KG1 (cell line): Measurements from ENCODE around the gene BNIP5.

Experiments
- DNase-seq: peaks from one replicate; lab custom pipeline; 2025; lab: John Stamatoyannopoulos, UW

The BNIP5 gene

DNA sequence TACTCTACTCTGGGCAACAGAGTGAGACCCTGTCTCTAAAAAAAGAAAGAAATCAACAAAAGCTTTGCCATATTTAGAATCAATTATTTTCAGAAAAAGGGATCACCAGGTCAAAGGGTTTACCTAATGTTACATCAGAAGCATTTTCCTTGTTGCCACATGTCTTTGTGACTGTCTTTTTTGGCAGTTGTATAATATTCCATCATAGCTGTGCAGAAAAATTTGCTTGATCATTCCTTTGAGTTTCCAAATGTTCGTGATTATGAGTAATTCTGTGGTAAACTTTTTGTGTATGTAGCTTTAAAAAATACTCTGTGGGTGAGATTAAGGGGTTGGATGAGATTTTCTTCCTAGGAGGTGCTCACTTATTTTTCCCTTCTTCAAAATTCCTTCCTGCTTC lies 40.4 kb downstream of the BNIP5 start:
- DNase-seq: no peak

DNA sequence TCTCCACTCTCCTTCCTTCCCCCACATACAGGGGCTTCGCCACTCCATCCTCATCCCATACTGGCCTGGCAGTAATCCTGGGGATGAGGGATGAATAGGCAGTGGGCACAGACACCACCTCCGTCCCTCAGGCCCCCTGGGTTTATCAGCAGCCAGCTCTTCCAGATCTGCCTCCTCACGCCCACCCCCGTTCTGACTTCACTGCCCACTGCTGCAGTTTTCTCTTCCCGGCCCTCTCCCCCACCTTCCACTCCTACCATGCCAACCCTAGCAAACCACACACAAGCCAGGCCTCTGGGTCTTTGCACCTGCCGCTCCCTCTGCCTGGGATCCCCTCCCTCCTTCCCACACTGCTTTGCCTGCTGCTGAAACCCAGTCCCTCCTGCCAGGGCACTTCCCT lies 44.5 kb downstream of the BNIP5 start:
- DNase-seq: no peak

DNA sequence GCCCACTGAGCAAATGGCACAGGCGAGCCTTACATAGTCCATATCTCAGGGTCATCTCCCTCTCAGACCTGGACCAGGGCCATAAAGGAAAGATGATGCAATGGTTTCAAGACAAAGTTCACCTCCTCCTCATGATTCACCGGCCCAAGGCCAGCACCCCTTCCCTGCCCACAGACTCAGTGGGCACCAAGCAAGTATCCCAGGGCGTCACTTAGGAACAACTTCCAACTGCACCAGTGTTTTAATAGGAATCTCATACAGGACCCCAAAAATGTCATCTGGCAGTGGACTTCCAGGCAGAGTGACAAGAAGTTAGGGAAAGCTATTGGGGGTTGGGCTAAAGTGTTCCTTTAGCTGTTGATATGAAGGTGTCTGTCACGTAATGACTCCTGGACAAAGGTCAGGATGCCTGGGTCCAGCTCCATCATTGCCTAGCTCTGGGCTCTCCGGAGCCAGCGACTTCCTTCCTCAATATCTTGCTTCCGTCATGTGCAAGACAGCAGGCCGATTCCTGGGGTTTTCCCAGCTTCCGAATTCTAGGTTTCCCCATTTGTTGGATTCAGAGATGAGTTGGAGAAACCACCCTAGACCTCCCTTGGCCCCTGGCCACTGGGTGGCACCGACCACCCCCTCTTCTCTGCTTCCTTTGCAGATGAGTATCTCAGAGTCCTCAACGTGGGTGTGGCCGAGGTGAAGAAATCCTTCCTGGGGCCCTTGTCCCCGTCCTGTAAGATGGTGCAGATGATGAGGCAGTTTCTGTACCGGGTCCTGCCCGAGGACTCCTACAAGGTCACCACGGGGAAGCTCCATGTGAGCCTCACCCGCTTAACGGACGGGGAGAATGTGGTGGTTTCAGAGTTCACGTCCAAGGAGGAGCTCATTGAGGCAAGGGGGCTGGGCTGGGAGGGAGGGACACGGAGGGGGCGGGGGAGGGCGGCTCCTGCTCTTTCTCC lies 45.7 kb downstream of the BNIP5 start:
- DNase-seq: no peak

DNA sequence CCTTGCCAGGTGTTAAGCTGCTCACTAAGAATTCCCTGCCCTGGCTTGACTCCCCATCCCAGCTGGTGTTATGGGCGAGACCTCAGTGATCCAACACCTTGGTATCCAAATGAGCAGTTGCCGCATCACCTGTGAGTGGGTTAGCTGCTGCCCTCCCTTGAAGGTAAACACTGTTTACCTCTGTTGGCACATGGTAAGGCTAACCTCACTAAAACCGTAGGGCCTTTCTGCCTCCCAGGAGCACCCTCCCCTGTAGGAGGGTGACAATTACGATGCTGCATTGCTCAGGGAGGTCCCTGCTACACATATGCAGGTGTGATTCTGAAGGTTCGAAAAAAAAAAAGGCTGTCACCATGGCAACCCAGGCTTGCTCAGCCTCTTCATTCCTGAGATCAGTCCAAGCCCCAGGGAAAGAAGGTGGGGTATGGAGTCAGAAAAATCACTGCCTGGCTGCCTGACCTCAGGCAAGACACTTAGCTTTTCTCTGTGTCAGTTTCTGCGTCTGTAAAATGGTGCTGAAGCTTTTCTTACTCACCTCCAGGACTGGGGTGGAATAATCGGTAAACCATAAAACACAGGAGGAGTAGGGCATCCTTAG lies 47.3 kb downstream of the BNIP5 start:
- no peak for DNase-seq

DNA sequence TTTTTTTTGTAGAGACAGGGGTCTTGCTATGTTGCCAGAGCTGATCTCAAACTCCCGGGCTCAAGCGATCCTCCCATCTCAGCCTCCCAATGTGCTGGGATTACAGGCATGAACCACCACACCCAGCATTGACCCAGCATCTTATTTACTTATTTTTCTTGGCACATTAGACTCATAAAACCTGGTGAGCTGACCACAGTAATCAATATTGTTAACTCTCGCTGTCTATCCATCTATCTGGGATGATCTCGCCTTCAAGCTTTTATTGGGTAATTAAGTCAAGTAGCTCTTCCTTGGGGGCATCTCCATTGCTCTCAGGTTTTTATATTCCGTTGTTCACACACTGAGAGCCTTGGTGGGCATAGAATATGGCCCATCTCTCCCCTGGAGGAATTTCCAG lies 49.8 kb downstream of the BNIP5 start:
- DNase-seq: no peak

DNA sequence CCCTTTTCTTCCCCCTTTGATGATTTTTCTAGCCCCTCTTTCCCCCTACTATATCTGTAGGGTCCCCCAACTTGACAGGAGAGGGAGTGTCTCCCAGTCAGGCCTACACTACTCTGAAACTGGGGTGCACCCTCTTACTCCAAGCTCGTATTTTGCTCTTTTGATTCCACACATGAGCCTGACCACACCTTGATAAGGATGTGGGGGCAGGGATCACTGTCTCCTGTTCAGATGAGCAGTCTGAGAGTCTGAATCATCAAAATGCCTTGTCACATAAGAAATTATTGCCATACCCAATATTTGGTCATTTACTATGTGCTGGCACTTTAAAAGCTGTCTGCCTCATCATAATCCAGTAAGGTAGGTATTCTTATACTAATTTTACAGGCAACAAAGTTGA lies 50.9 kb downstream of the BNIP5 start:
- DNase-seq: no peak

DNA sequence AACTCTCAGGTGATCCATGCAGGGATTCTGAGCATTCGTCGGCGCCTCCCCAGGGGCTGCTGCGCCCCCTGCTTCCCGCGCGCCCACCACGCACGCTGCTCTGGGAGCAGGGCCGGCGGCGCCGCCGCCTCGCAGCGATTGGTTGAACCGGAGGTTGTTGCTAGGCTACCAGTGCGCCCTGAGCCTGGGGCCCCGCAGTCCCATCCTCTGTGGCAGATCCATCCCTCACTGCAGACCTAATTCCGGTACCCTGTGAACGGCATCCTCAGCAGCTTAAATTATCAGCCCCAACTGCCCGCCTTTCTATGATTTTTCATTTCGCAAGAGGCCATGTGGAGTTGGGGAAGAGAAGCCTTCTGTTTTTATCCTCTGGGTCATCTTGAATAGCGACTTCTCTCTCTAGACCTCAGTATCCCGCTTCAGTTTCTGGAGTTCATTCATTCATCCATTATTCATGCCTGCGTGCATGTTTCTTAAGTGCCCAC lies 51.5 kb downstream of the BNIP5 start:
- DNase-seq: no peak

DNA sequence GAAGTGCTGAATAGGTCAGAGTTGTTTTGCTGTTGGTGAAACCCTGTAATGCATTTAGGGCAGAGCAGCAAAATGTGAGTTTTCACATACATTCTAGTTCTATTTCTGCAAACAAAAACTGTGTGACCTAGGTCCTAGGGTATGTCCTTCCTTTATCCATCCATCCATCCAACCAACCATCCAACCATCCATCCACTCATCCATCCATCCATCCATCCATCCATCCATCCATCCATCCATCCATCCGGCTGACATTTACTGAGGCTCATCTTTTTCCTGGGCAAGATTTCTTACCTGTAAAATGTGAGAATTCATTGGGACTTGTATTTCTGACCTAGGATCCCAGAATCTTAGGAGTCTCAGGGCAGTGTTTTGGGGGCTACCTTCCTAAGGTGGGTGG lies 52.3 kb downstream of the BNIP5 start:
- DNase-seq: no peak

DNA sequence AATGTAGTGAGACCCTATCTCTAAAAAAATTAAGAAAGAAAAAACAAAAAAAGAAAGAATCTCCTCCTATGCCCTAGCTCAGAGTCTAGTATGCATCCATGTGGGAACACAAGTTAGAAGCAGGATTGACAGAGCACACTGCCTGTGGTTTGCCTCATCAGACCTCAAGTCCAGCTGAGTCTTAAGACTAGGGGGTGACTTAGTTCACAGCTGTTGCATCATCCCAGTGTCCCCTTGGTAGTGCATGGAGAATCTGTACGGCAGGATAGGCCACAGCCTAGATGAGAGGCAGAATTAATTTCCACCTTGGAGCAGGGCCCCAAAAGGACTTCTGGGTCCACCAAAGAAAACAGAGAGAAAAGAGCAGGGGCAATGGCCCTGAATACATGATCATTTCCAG lies 53.1 kb downstream of the BNIP5 start:
- no peak for DNase-seq

DNA sequence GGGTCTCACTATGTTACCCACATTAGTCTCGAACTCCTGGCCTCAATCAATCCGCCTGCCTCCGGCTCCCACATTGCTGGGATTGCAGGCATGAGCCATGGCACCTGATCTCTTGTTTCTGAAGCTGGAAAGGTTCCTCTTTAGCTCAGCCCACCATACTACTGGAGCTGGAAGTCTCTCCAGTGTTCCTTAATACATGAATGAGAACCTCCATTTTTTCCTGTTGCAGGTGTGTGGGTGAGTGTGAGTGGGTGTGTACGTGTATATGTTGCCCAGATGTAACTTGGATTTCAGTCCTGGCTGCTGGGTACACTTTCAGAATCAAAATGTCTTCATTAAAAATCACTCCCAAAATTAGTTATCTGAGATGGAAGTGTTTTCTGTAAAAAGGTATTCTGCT lies 55.7 kb downstream of the BNIP5 start:
- DNase-seq: no peak

DNA sequence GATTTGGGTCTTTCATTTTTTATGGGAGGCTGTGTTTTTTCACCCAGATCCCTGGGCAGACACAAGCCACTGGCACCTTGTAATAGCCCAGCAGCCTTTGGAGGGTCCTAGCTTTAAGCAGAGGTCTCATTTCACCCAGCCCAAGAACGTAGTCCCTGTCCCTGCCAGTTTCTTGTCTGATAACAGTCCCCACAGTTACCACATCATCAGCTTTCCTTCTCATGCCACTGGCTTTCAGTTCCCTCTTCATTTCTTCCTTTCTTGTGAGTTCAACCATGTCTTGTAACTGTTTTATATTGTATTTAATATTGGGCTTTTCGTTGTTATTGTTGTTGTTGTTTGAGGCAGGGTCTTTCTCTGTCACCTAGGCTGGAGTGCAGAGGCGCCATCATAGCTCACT lies 56.2 kb downstream of the BNIP5 start:
- no peak for DNase-seq

DNA sequence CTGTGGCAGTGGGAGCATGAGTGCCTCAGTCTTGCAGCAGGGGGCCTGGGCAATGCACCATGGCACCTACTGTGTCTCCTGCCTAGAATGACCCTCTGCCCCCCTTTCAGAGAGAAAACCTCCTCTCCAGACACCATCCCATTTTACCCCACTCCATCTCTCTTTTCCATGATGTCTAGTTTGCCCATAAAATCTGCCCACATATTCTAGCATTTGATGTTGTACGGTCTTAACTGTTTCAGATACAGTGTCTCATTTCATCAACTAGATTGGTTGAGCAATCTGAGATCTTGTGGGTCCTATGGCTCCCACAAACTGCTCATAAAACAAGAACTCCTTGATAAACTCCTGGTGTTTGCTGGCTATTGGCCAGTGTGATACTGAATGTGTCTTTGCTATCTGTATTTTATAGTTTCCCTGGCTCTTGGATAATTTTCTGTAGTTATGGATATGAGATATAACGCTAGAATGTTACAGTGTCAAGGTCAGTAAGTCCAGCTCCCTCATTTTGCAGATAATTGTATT lies 58.7 kb downstream of the BNIP5 start:
- no peak for DNase-seq

DNA sequence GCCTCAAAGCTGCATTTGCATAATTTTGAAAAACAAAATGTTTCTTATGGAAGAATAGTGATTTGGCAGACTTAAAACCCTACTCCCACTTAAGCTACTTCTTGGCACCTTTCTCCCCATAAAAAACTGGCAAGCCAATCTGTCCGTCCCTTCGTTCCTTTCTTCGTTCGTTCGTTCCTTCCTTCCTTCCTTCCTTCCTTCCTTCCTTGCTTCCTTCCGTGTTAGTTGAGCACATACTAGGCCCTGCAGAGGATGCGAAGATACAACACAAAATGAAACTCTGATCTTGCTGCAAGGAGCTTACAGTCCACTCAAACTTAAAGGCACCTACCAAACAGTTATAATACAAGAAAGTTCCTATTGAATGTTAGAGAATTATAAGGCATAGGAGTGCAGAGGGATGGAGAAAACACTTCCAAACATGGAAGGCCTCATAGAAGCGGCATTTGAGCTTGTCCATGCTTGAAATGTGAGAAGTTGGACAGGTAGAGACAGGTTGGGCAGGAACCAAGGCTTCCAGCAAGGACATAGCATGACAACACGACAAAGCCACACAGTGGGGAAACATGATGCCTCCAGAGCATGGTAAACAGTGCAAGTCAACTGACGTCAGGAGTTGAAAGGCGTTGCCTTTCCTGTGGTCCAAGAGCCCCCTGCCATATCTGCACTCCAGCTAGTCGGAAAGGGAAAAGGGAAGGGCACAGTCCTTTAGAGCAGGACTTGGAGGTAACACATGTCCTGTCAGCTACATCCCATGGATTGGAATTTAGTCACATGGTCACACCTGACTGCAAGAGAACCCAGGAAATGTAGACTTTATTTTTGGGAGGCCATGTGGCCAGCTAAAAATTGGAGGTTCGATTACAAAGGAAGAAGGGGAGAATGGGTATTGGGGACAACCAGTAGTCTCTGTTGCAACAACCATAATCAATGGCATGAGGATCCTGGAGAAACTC lies 59.8 kb downstream of the BNIP5 start:
- DNase-seq: no peak

DNA sequence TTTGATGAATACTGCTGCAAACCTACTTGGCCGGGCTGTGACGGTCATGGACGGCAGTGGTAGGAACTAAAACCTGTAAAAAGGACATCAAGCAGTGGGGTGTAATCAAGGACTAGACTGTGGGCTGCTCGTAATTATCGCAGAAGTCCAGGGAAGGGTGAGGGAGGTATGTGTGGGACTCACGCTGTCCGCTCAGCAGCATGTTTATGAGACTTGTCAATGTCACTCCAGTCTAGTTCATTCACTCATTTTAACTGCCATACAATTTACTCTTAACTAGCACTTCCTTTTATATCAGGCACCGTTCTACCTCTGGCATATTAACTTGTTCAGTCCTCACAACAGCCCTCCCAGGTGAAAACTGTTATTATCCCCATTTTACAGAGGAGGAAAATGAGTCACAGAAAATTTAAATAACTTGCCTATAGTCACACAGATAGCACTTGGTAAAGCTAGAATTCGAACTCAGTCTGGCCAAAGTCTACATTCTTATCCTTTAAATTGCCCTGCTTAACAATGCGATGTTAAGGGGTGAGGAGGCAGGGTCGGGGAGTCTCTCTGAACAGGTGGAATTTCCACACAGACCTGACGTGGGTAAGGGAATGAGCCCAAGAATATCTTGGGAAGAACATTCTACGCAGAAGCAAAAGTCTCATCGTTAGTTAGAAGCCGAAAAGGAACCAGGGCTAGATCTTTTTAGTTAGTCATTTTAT lies 62.7 kb downstream of the BNIP5 start:
- DNase-seq: no peak

DNA sequence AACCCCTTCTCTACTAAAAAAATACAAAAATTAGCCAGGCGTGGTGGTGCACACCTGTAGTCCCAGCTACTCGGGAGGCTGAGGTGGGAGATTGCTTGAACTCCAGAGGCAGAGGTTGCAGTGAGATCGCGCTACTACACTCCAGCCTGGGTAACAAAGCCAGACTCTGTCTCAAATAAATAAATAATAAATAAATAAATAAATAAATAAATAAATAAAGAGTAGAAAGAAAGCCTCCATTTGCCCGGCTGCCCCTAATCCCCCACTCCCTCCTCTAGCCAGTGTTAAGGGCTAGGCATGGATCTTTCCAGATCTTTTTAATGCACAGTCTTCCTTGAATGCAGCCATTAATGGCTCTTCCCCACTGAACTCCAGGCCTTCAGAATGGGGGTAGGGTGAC lies 63.6 kb downstream of the BNIP5 start:
- DNase-seq: no peak

DNA sequence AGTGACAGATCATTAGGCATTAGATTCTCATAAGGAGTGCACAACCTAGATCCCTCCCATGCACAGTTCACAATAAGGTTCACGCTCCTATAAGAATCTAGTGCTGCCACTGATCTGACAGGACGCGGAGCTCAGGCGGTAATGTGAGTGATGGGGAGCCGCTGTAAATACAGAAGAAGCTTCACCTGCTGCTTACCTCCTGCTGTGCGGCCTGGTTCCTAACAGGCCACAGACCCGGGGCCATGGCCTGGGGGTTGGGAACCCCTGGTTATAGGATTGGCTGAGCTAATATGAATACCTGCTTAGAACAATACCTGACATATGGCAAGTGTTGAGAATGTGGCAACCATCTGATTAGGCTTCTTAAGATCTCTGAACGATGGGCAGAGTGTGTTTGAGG lies 64.5 kb downstream of the BNIP5 start:
- DNase-seq: no peak

DNA sequence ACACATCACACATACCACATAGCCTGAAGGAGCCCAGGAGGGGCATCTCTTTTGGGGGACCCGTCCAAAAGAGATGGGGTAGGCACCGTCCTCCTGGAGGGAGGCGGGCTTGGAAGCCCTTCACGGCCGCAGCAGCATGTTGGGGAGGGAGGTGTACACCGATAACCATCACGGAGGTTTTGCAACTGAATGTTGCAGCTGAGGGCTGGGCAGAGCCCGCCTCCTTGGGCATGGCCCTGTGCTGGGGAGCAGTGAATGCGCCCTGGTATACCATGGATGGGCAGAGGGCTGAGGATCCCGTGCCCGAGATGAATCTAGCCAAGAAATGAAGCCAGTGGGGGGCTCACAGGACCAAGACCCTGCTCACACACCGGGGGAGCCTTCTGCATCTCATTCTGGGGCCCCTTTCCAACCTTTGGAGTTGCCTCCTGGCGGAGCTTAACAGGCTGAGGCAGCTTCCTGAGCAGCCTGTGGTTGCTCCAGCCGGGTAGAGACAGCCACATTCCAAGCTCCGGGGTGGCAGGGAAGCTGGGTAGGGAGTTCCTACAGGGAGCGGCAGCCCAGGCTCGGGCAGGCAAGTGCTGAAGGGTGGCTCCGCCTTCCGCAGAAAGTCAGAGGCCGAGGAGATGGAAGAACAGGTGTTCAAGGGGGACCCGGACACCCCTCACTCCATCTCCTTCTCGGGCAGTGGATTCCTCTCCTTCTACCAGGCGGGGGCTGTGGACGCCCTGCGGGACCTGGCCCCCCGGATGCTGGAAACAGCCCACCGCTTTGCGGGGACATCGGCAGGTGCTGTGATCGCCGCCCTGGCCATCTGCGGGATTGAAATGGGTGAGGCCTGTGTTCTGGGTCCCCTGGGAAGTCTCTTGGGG lies 66.6 kb downstream of the BNIP5 start, which contains the start of gene PNPLA1:
TSS of gene PNPLA1 (plus strand) at position 227 of the 872 bp plus-strand sequence. CDS start at position 627, 400 bp downstream.
- no peak for DNase-seq

DNA sequence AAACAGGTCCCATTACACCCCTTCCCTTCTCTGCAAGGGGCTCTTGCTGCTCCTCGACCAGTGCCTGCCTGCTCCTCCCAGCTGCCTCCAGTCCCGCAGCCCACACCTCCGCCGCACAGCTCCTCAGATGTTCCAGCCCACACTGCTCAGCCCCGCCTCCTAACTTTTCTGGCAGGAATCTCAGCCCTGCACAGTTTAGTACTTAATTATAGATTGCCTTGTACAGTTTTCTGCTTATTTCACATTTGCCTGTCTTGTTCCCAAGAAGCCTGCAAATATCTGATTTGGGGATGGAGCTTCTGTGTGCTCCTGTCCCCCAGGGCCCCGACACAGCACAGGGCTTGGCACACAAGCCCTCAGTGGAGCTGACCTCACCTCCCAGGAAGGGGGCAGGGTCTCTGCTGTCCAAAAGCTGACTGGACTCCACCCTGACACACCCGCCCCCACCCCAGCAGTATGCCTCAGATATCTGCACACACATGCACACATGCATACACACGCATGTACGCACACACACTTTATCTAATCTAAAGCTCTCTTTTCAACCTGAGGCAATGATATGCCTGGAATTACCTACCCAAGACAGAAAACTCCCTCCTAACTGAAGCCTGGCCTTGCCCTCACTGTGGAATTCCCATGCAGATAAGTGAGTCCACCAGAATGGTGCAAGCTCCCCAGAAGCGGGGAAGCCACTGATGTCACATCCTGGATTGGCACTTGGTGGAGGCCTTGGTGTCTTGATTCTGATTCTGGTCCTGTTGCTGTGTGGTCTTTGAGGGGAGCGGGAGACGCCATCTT lies 68.0 kb downstream of the BNIP5 start:
- no peak for DNase-seq

DNA sequence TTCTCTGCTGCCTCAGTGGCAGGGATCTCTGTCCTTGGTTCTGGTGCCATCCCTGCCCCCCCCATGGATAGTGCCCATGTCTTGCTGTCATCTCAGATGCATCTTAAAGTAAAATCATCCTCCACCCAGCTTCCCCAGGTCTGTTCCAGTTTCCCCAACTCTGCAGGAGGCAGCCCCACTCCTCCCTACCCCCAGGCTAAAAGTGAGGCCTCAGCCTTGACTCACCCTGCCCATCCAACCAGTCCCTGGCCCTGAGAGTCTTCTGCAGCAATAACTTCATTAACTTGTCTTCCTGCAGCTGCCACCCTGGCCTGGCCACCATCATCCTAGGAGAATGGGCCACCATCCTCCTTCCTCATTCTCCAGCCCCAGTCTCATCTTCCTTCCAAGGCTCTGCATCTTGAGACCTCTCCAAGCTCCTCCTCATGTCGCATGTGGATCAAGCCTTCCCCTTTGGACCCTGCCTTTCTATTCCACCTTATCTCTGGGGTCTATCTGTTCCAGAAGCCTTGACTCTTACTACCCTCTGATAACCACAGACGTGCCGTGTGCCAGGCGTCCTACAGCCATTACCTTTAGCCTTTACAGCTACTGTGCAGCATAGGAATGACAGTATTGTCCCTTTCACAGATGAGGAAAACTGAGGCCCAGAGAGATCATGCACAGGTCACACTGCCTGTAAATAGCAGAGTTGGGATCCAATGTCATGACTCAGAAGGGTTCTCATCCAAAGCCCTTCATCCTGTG lies 68.8 kb downstream of the BNIP5 start:
- no peak for DNase-seq
